Neural progenitor cell (in vitro differentiated cells): ENCODE results near the gene UPP1. TPM values are rescaled to one million over a fixed set of nuclear protein-coding genes. Genes with fewer than 3 reads are reported as not detected.

Experiments
- DNase-seq: peaks from one replicate; pipeline ENCODE4 v3.0.0-alpha.2; 2016; ENCODE audit warnings: low spot score
- H2AFZ ChIP-seq: fragments of 200-600 bp; sonication (generic); replicated peaks from 2 replicates; pipeline ENCODE4 v1.6.1; 2016; ENCODE audit warnings: antibody characterized with exemption
- H3F3A ChIP-seq: fragments of 200-600 bp; sonication (generic); 2 replicates; pipeline ENCODE4 v1.6.1; 2016; ENCODE audit warnings: antibody characterized with exemption, low read depth
- H3K27ac ChIP-seq: fragments of 200-600 bp; sonication (generic); 2 replicates; pipeline ENCODE4 v1.5.1; 2016; ENCODE audit warnings: mild to moderate bottlenecking
- H3K27me3 ChIP-seq: fragments of 200-600 bp; sonication (generic); 2 replicates; pipeline ENCODE4 v1.6.1; 2016; ENCODE audit warnings: mild to moderate bottlenecking, moderate library complexity
- H3K36me3 ChIP-seq: fragments of 200-600 bp; sonication (generic); 2 replicates; pipeline ENCODE4 v1.5.1; 2016
- H3K4me1 ChIP-seq: fragments of 200-600 bp; sonication (generic); 2 replicates; pipeline ENCODE4 v1.6.1; 2016; ENCODE audit warnings: mixed run types
- H3K4me2 ChIP-seq: fragments of 200-600 bp; sonication (generic); 2 replicates; pipeline ENCODE4 v1.6.1; 2016
- H3K4me3 ChIP-seq: fragments of 200-600 bp; sonication (generic); 2 replicates; pipeline ENCODE4 v1.5.1; 2016
- H3K79me2 ChIP-seq: fragments of 200-600 bp; sonication (generic); 2 replicates; pipeline ENCODE4 v1.6.1; 2016; ENCODE audit warnings: low read depth
- H3K9ac ChIP-seq: fragments of 200-600 bp; sonication (generic); 2 replicates; pipeline ENCODE4 v1.6.1; 2016
- H3K9me3 ChIP-seq: fragments of 200-600 bp; sonication (generic); 2 replicates; pipeline ENCODE4 v1.5.1; 2016; ENCODE audit warnings: low read depth
- H4K20me1 ChIP-seq: fragments of 200-600 bp; sonication (generic); 2 replicates; pipeline ENCODE4 v1.6.1; 2016; ENCODE audit warnings: low read depth
- H3K27ac Mint-ChIP-seq: 3 replicates; pipeline ENCODE4 v1.8.0; 2021; ENCODE audit warnings: mixed read lengths
- H3K27me3 Mint-ChIP-seq: 2 replicates; pipeline ENCODE4 v1.8.0; 2022; ENCODE audit warnings: low read depth, mild to moderate bottlenecking, inconsistent platforms, moderate library complexity, mixed read lengths; ENCODE audit not compliant: insufficient read depth
- H3K36me3 Mint-ChIP-seq: 3 replicates; pipeline ENCODE4 v1.8.0; 2021; ENCODE audit warnings: mixed read lengths
- H3K4me1 Mint-ChIP-seq: 3 replicates; pipeline ENCODE4 v1.8.0; 2021; ENCODE audit warnings: mixed read lengths
- H3K4me3 Mint-ChIP-seq: 3 replicates; pipeline ENCODE4 v1.8.0; 2021; ENCODE audit warnings: mild to moderate bottlenecking, moderate library complexity, mixed read lengths
- H3K9me3 Mint-ChIP-seq: 3 replicates; pipeline ENCODE4 v1.8.0; 2020; ENCODE audit warnings: mixed read lengths
- EZH2 ChIP-seq: fragments of 200-600 bp; sonication (generic); IDR thresholded peaks from 2 replicates; pipeline ENCODE4 v1.6.1; 2017; ENCODE audit warnings: antibody characterized with exemption, mild to moderate bottlenecking, moderate library complexity
- EZH2phosphoT487 ChIP-seq: fragments of 200-600 bp; sonication (generic); IDR thresholded peaks from 2 replicates; pipeline ENCODE4 v1.6.1; 2017; ENCODE audit warnings: antibody characterized with exemption
- total RNA-seq: library from RNA; depleted of rRNA; stranded (reverse); fragments of >200 nt; gene quantifications from 2 replicates; pipeline ENCODE4 v1.2.3, GENCODE V29; 2015; ENCODE audit warnings: low replicate concordance
- TF ChIP-seq, protein P1 (sequence below): fragments of 200-600 bp; sonication (generic); IDR thresholded peaks from 2 replicates; pipeline ENCODE4 v1.5.1; 2017; ENCODE audit warnings: antibody characterized with exemption, mild to moderate bottlenecking

The UPP1 gene
- total RNA-seq, 1 donor from 2014 or later, result 11.2 TPM

GRCh38 chr7:48042216-48042615, 46.8 kb upstream of the UPP1 start:
- Histone ChIP-seq H3K4me3 (no peak overlapping the region), H3K9me3 (no peaks in the 10 kb centered on the region), H3K4me1 (no peaks in the 10 kb centered on the region), H3F3A (no peaks in the 10 kb centered on the region), H3K79me2 (no peaks in the 10 kb centered on the region), H3K36me3 (no peaks in the 10 kb centered on the region), H2AFZ (no peak overlapping the region), H3K4me2 (no peak overlapping the region), H3K27me3 (peaks cover 10% of the 10 kb centered on the region), H3K27ac (no peak overlapping the region), H4K20me1 (no peaks in the 10 kb centered on the region), H3K9ac (no peak overlapping the region)
- H3K27me3 Mint-ChIP-seq, result peaks cover 10% of the 10 kb centered on the region
- DNase-seq, result no peak
- no peak overlapping the region for H3K27ac Mint-ChIP-seq
- H3K4me1 Mint-ChIP-seq, result no peaks in the 10 kb centered on the region
- no peaks in the 10 kb centered on the region for H3K9me3 Mint-ChIP-seq
- H3K36me3 Mint-ChIP-seq, result no peaks in the 10 kb centered on the region
- H3K4me3 Mint-ChIP-seq, result no peak overlapping the region
- TF ChIP-seq, protein P1, sequence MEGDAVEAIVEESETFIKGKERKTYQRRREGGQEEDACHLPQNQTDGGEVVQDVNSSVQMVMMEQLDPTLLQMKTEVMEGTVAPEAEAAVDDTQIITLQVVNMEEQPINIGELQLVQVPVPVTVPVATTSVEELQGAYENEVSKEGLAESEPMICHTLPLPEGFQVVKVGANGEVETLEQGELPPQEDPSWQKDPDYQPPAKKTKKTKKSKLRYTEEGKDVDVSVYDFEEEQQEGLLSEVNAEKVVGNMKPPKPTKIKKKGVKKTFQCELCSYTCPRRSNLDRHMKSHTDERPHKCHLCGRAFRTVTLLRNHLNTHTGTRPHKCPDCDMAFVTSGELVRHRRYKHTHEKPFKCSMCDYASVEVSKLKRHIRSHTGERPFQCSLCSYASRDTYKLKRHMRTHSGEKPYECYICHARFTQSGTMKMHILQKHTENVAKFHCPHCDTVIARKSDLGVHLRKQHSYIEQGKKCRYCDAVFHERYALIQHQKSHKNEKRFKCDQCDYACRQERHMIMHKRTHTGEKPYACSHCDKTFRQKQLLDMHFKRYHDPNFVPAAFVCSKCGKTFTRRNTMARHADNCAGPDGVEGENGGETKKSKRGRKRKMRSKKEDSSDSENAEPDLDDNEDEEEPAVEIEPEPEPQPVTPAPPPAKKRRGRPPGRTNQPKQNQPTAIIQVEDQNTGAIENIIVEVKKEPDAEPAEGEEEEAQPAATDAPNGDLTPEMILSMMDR, result no peak

GRCh38 chr7:48042636-48043035, 46.4 kb upstream of the UPP1 start:
- Histone ChIP-seq H3K4me1 (no peaks in the 10 kb centered on the region), H4K20me1 (no peaks in the 10 kb centered on the region), H3K9me3 (no peaks in the 10 kb centered on the region), H3K36me3 (no peaks in the 10 kb centered on the region), H3K27ac (no peak overlapping the region), H3F3A (no peaks in the 10 kb centered on the region), H3K4me3 (no peak overlapping the region), H3K27me3 (peaks cover 6% of the 10 kb centered on the region), H3K79me2 (no peaks in the 10 kb centered on the region), H3K4me2 (no peak overlapping the region), H2AFZ (peak overlapping the region; percentile 26), H3K9ac (no peak overlapping the region)
- H3K27ac Mint-ChIP-seq, result no peak overlapping the region
- H3K9me3 Mint-ChIP-seq, result no peaks in the 10 kb centered on the region
- H3K4me1 Mint-ChIP-seq, result no peaks in the 10 kb centered on the region
- H3K4me3 Mint-ChIP-seq, result no peak overlapping the region
- no peaks in the 10 kb centered on the region for H3K36me3 Mint-ChIP-seq
- DNase-seq, result no peak
- peaks cover 9% of the 10 kb centered on the region for H3K27me3 Mint-ChIP-seq
- TF ChIP-seq, protein P1, result no peak
- TF ChIP-seq EZH2 (no peak), EZH2phosphoT487 (no peak)

DNA sequence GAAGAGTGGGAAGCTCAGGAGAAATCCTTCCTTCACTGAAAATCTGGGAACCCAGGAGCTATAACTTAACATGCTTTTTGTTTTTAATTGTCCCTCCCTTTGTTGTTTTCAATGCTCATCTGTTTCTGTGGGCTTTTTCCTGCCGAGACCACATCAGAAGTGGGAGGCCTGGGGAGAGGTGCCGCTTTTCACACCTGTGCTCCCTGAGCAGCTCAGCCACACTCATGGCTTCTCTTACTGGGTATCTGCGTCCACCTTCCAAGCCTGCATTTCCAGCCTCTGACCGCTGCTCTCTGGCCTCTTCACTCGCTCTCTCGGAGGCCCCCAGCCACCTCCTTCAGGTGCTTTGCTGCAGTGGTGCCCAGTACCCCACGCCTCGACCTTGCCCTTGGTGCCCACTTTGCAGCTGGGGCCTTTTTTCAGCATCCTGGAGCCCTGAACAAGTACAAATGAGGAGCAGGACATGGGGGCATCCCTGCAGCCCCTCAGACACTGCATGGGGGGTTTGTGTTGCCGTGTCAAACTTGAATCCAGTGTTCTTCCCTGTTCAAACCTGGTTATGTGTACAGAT, 43.8 kb upstream of the UPP1 start:
- Histone ChIP-seq H3K79me2 (no peaks in the 10 kb centered on the region), H3K4me3 (no peak overlapping the region), H2AFZ (no peak overlapping the region), H3K36me3 (no peaks in the 10 kb centered on the region), H3F3A (no peaks in the 10 kb centered on the region), H3K4me1 (no peaks in the 10 kb centered on the region), H3K9ac (no peak overlapping the region), H3K27me3 (no peaks in the 10 kb centered on the region), H3K27ac (no peak overlapping the region), H3K4me2 (no peak overlapping the region), H3K9me3 (no peaks in the 10 kb centered on the region), H4K20me1 (no peaks in the 10 kb centered on the region)
- DNase-seq, result no peak
- no peaks in the 10 kb centered on the region for H3K4me1 Mint-ChIP-seq
- H3K27ac Mint-ChIP-seq, result no peak overlapping the region
- no peaks in the 10 kb centered on the region for H3K9me3 Mint-ChIP-seq
- H3K4me3 Mint-ChIP-seq, result no peak overlapping the region
- peaks cover 14% of the 10 kb centered on the region for H3K27me3 Mint-ChIP-seq
- no peaks in the 10 kb centered on the region for H3K36me3 Mint-ChIP-seq
- TF ChIP-seq, protein P1, result no peak
- TF ChIP-seq EZH2 (no peak), EZH2phosphoT487 (no peak)
